HepG2 (cell line): ENCODE data around the gene SDC4. TPM values are rescaled to one million over a fixed set of nuclear protein-coding genes. Genes with fewer than 3 reads are reported as not detected.

Experiments
- ATAC-seq: fragments of 200-7000 bp; cut with Tn5 transposase; 3 replicates; pipeline ENCODE4 v1.9.1; 2020; ENCODE audit warnings: mild to moderate bottlenecking, moderate library complexity
- BruUV-seq: library from RNA; stranded (reverse); fragments of 400-500 nt; replicated peaks from 2 replicates; lab custom pipeline; 2021; lab: Mats Ljungman, UMichigan
- CTCF ChIA-PET: fragments of 300-600 bp; formaldehyde crosslinking; extraction: SDS; loops from one replicate; lab custom pipeline; 2021; ENCODE audit warnings: low total read pairs, inconsistent platforms, low intra/inter-chr PET ratio; lab: Yijun Ruan, JAX
- POLR2A ChIA-PET: fragments of 350-600 bp; sonication (Branson Sonifier 250); formaldehyde crosslinking; loops from one replicate; lab custom pipeline; 2020; ENCODE audit warnings: antibody characterized with exemption, inconsistent platforms; lab: Yijun Ruan, JAX
- DNase-seq: peaks from one replicate; pipeline ENCODE4 v3.0.0-alpha.2; 2015; ENCODE audit warnings: low spot score
- FAIRE-seq: peaks from 3 replicates; lab custom pipeline; 2011; peaks lifted over from hg19 to GRCh38; lab: Jason Lieb, UNC
- H2AFZ ChIP-seq: one replicate; pipeline ENCODE4 v1.6.1; 2011; ENCODE audit warnings: low read length, inconsistent platforms
- H3K27ac ChIP-seq: fragments of 300-600 bp; 3 replicates; pipeline ENCODE4 v1.8.0; 2011; ENCODE audit warnings: mixed run types, mild to moderate bottlenecking, mixed read lengths, low read length, inconsistent platforms; ENCODE audit not compliant: insufficient read depth; ENCODE audit errors: extremely low read length
- H3K27me3 ChIP-seq, 2 experiments: fragments of 200-600 bp in 1 of 2; 2 replicates in 1 of 2; 3 replicates in 1 of 2; pipeline versions ENCODE4 v1.6.0 to v1.8.0; 2011; ENCODE audit warnings: low read length in 2 of 2, mild to moderate bottlenecking in 2 of 2, moderate library complexity in 2 of 2, inconsistent platforms in 1 of 2; ENCODE audit not compliant: insufficient read depth in 2 of 2, control insufficient read depth in 1 of 2
- H3K36me3 ChIP-seq, 2 experiments: fragments of 200-600 bp in 1 of 2; replicated peaks in 1 of 2; 2 replicates in 1 of 2; 3 replicates in 1 of 2; pipeline versions ENCODE4 v1.5.1 to v1.8.0; 2011; ENCODE audit warnings: low read length in 2 of 2, inconsistent platforms in 1 of 2; ENCODE audit not compliant: insufficient read depth in 2 of 2, control insufficient read depth in 1 of 2
- H3K4me1 ChIP-seq: 2 replicates; pipeline ENCODE4 v1.5.1; 2012; ENCODE audit warnings: low read length, inconsistent platforms; ENCODE audit not compliant: insufficient read depth
- H3K4me2 ChIP-seq: 2 replicates; pipeline ENCODE4 v1.6.0; 2011; ENCODE audit warnings: low read depth, low read length, inconsistent platforms
- H3K4me3 ChIP-seq, 3 experiments: fragments of 200-600 bp in 1 of 3; sonication (generic), shearing (Covaris generic) in 1 of 3; replicated peaks in 1 of 3; 2 replicates each; pipeline ENCODE4 v1.5.1; 2011 to 2016; ENCODE audit warnings: low read length in 3 of 3, inconsistent platforms in 2 of 3, low read depth in 2 of 3, mild to moderate bottlenecking in 2 of 3, control low read depth in 1 of 3, mixed read lengths in 1 of 3; ENCODE audit not compliant: insufficient read depth in 1 of 3
- H3K79me2 ChIP-seq: one replicate; pipeline ENCODE4 v1.6.1; 2011; ENCODE audit warnings: low read length, inconsistent platforms; ENCODE audit not compliant: insufficient read depth
- H3K9ac ChIP-seq: 2 replicates; pipeline ENCODE4 v1.6.0; 2011; ENCODE audit warnings: mild to moderate bottlenecking, low read depth, low read length, inconsistent platforms; ENCODE audit not compliant: insufficient read depth
- H3K9me3 ChIP-seq: 2 replicates; pipeline ENCODE4 v1.5.1; 2012; ENCODE audit warnings: mild to moderate bottlenecking, low read length
- H4K20me1 ChIP-seq: 2 replicates; pipeline ENCODE4 v1.6.0; 2011; ENCODE audit warnings: inconsistent platforms, mild to moderate bottlenecking, low read length, moderate library complexity; ENCODE audit not compliant: insufficient read depth
- GTF2F1 ChIP-seq: fragments of 150-350 bp; IDR thresholded peaks from 2 replicates; pipeline ENCODE4 v1.6.1; 2014; ENCODE audit warnings: low read length
- NAIF1 ChIP-seq: sonication (generic); formaldehyde crosslinking; IDR thresholded peaks from 2 replicates; pipeline ENCODE4 v1.5.0; 2020; ENCODE audit warnings: mild to moderate bottlenecking, missing genetic modification reagents, borderline replicate concordance
- NR1H2 ChIP-seq: sonication (generic); formaldehyde crosslinking; IDR thresholded peaks from 2 replicates; pipeline ENCODE4 v1.8.1; 2022; ENCODE audit warnings: low read depth, missing genetic modification reagents, borderline replicate concordance
- NRL ChIP-seq: sonication (generic); formaldehyde crosslinking; IDR thresholded peaks from 2 replicates; pipeline ENCODE4 v1.5.0; 2020; ENCODE audit warnings: missing genetic modification reagents, mild to moderate bottlenecking, moderate library complexity, borderline replicate concordance
- SMAD3 ChIP-seq: sonication (generic); formaldehyde crosslinking; IDR thresholded peaks from 2 replicates; pipeline ENCODE4 v1.4.0; 2020; ENCODE audit warnings: missing genetic modification reagents
- TSC22D2 ChIP-seq: sonication (generic); formaldehyde crosslinking; IDR thresholded peaks from 2 replicates; pipeline ENCODE4 v1.5.1; 2020; ENCODE audit warnings: missing genetic modification reagents, mild to moderate bottlenecking, borderline replicate concordance
- ZBTB37 ChIP-seq: sonication (generic); formaldehyde crosslinking; IDR thresholded peaks from 2 replicates; pipeline ENCODE4 v1.4.0; 2020; ENCODE audit warnings: mild to moderate bottlenecking, missing genetic modification reagents
- ZNF382 ChIP-seq: sonication (generic); formaldehyde crosslinking; IDR thresholded peaks from 2 replicates; pipeline ENCODE4 v1.5.0; 2020; ENCODE audit warnings: missing genetic modification reagents, mild to moderate bottlenecking, borderline replicate concordance
- ZNF512 ChIP-seq: sonication (generic); formaldehyde crosslinking; IDR thresholded peaks from 2 replicates; pipeline ENCODE4 v1.4.0; 2020; ENCODE audit warnings: mild to moderate bottlenecking, missing genetic modification reagents
- ZNF749 ChIP-seq: sonication (generic); formaldehyde crosslinking; IDR thresholded peaks from 2 replicates; pipeline ENCODE4 v1.8.0; 2022; ENCODE audit warnings: mild to moderate bottlenecking, missing genetic modification reagents, moderate library complexity, borderline replicate concordance
- WGBS: methylation state at CpG from one replicate; pipeline ENCODE4 v1.1.6; 2017; ENCODE audit warnings: low lambda C conversion rate; 5-methylcytosine and 5-hydroxymethylcytosine counted together
- in situ Hi-C: cut with HindIII; loops from 2 replicates; pipeline ENCODE4 v1.10.0; 2017; ENCODE audit warnings: low pct_unique_long_range_greater_than_20kb; ENCODE audit not compliant: extremely low pct_ligation_motif_present
- intact Hi-C: fragments of 100-400 bp; cut with micrococcal nuclease; formaldehyde crosslinking; loops from one replicate; pipeline ENCODE4 v1.10.0; 2022; ENCODE audit not compliant: unreplicated experiment
- polyA plus RNA-seq, 8 experiments: library from polyadenylated mRNA; depleted of rRNA in 3 of 8; stranded (reverse) in 7 of 8; unstranded in 1 of 8; fragments of >200 nt; fragmentation: Illumina TruSeq in 4 of 8; extraction: Trizol in 4 of 8; gene quantifications; 2 replicates each; pipeline versions ENCODE4 v1.2.1 to v1.2.3, GENCODE V29; 2011 to 2016; ENCODE audit warnings: low read depth in 4 of 8, missing spikeins in 1 of 8, mixed read lengths in 1 of 8; ENCODE audit not compliant: insufficient read depth in 1 of 8
- total RNA-seq, 5 experiments: library from RNA; depleted of rRNA; stranded (reverse); fragments of >200 nt; fragmentation: Illumina TruSeq; extraction: Trizol; gene quantifications; 2 replicates each; pipeline ENCODE4 v1.2.3, GENCODE V29; 2016; ENCODE audit warnings: low read depth in 1 of 5
- TF ChIP-seq, protein P1 (sequence below): IDR thresholded peaks from 2 replicates; pipeline ENCODE4 v1.6.1; 2016; ENCODE audit warnings: mild to moderate bottlenecking
- TF ChIP-seq, protein P2 (sequence below): sonication (generic); formaldehyde crosslinking; IDR thresholded peaks from 2 replicates; pipeline ENCODE4 v1.4.0; 2020; ENCODE audit warnings: missing genetic modification reagents

SDC4 gene
- total and polyA plus RNA-seq, 2 of the 13 experiments (the other 11 are each of a cell fraction or from before 2014, with no cell fraction given): 49.0 to 65.1 TPM

- H4K20me1 ChIP-seq: no peaks in the 10 kb centered on the region
- H3K79me2 ChIP-seq: no peaks in the 10 kb centered on the region
- H3K36me3 ChIP-seq: no peaks in the 10 kb centered on the region
- peaks cover 49% of the 10 kb centered on the region for H3K4me1 ChIP-seq
- no TSS peak for BruUV-seq
- ATAC-seq (no peak), DNase-seq (no peak), FAIRE-seq (no peak)
- no peak overlapping the region for H3K27ac ChIP-seq
- no peak overlapping the region for H3K9ac ChIP-seq
- in situ Hi-C loops (no loop called here), intact Hi-C loops (no loop called here)
- CTCF ChIA-PET: no interaction called here
- no peaks in the 10 kb centered on the region for H3K9me3 ChIP-seq
- H3K4me2 ChIP-seq: no peak overlapping the region
- TF ChIP-seq SMAD3 (CRISPR knock-in tag): no peak
- TF ChIP-seq, protein P1, sequence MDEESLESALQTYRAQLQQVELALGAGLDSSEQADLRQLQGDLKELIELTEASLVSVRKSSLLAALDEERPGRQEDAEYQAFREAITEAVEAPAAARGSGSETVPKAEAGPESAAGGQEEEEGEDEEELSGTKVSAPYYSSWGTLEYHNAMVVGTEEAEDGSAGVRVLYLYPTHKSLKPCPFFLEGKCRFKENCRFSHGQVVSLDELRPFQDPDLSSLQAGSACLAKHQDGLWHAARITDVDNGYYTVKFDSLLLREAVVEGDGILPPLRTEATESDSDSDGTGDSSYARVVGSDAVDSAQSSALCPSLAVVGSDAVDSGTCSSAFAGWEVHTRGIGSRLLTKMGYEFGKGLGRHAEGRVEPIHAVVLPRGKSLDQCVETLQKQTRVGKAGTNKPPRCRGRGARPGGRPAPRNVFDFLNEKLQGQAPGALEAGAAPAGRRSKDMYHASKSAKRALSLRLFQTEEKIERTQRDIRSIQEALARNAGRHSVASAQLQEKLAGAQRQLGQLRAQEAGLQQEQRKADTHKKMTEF (CRISPR knock-in tag): no peak
- TF ChIP-seq, protein P2, sequence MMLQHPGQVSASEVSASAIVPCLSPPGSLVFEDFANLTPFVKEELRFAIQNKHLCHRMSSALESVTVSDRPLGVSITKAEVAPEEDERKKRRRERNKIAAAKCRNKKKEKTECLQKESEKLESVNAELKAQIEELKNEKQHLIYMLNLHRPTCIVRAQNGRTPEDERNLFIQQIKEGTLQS (CRISPR knock-in tag): no peak
- TF ChIP-seq NAIF1 (CRISPR knock-in tag): no peak
- TF ChIP-seq ZNF749 (CRISPR knock-in tag): no peak
- TF ChIP-seq ZNF512 (CRISPR knock-in tag): no peak
- no peak for TF ChIP-seq NRL (CRISPR knock-in tag)
- no peak for TF ChIP-seq ZBTB37
- no peak for TF ChIP-seq TSC22D2
- TF ChIP-seq NR1H2 (CRISPR knock-in tag): no peak
- no peak for TF ChIP-seq ZNF382 (CRISPR knock-in tag)
- TF ChIP-seq GTF2F1: no peak
- WGBS: 3% methylated on average over 1 of the region's 1 CpG
- H2AFZ ChIP-seq: no peak overlapping the region
- no peak overlapping the region for H3K4me3 ChIP-seq
- POLR2A ChIA-PET: interaction anchor here (1.4 to 29.5 kb wide), 3 partner anchors 6 to 31 kb away, joined by 3 to 1422 read pairs (median 1422); partner anchors contain the start of genes SDC4 and SYS1
- H3K27me3 ChIP-seq: peaks cover 1 to 7% of the 10 kb centered on the region in 2 experiments; a peak in 2 of 5 replicates
Observed at GRCh38 chr20:45353746-45354145, 5.5 kb upstream of the SDC4 start.
